ENCODE measurements around the gene GUCY1B1.

The GUCY1B1 gene

GRCh38 chr4:155780775-155781174 is 22.0 kb downstream of the GUCY1B1 start:
- Histone ChIP-seq H3K4me3 (ENCODE audit: low read length) (no peak overlapping the region), H3K4me1 (ENCODE audit: control insufficient read depth, low read length) (no peaks in the 10 kb centered on the region), H3K27me3 (ENCODE audit: control insufficient read depth, low read length) (no peaks in the 10 kb centered on the region), H4K20me1 (ENCODE audit: control insufficient read depth, insufficient read depth, low read depth, low read length) (no peaks in the 10 kb centered on the region), H3K4me2 (ENCODE audit: low read length) (no peak overlapping the region), H3K27ac (ENCODE audit: low read depth, low read length) (no peak overlapping the region), H3K9me2 (replicated peaks; ENCODE audit: control insufficient read depth, low read length) (no peaks in the 10 kb centered on the region), H3F3A (ENCODE audit: control insufficient read depth, insufficient read depth) (no peaks in the 10 kb centered on the region), H3K79me2 (ENCODE audit: control insufficient read depth, low read length) (no peaks in the 10 kb centered on the region), H3K36me3 (ENCODE audit: control insufficient read depth, low read length) (no peaks in the 10 kb centered on the region), H3K9me3 (ENCODE audit: control insufficient read depth, insufficient read depth, low read length) (no peaks in the 10 kb centered on the region)
- TF ChIP-seq EZH2phosphoT487 (IDR thresholded peaks at IDR 0.05; ENCODE audit: borderline replicate concordance, low read length) (no peak), CTCF (IDR thresholded peaks at IDR 0.05; ENCODE audit: low read depth, low read length, poor library complexity, severe bottlenecking) (no peak)

GRCh38 chr4:155781249-155781831 is 22.5 kb downstream of the GUCY1B1 start:
- H3K4me1 ChIP-seq (ENCODE audit: control insufficient read depth, low read length), result no peaks in the 10 kb centered on the region
- TF ChIP-seq CTCF (IDR thresholded peaks at IDR 0.05; ENCODE audit: low read depth, low read length, poor library complexity, severe bottlenecking) (no peak), EZH2phosphoT487 (IDR thresholded peaks at IDR 0.05; ENCODE audit: borderline replicate concordance, low read length) (no peak)
- H3K9me2 ChIP-seq (replicated peaks; ENCODE audit: control insufficient read depth, low read length), result no peaks in the 10 kb centered on the region
- H3K36me3 ChIP-seq (ENCODE audit: control insufficient read depth, low read length), result no peaks in the 10 kb centered on the region
- no peaks in the 10 kb centered on the region for H3F3A ChIP-seq (ENCODE audit: control insufficient read depth, insufficient read depth)
- no peaks in the 10 kb centered on the region for H4K20me1 ChIP-seq (ENCODE audit: control insufficient read depth, insufficient read depth, low read depth, low read length)
- H3K4me2 ChIP-seq (ENCODE audit: low read length), result no peak overlapping the region
- H3K27me3 ChIP-seq (ENCODE audit: control insufficient read depth, low read length), result no peaks in the 10 kb centered on the region
- no peaks in the 10 kb centered on the region for H3K9me3 ChIP-seq (ENCODE audit: control insufficient read depth, insufficient read depth, low read length)
- H3K27ac ChIP-seq (ENCODE audit: low read depth, low read length), result no peak overlapping the region
- H3K4me3 ChIP-seq (ENCODE audit: low read length), result no peak overlapping the region
- H3K79me2 ChIP-seq (ENCODE audit: control insufficient read depth, low read length), result no peaks in the 10 kb centered on the region

- Histone ChIP-seq H3K27me3 (ENCODE audit: control insufficient read depth, low read length) (no peaks in the 10 kb centered on the region), H3K4me3 (ENCODE audit: low read length) (no peak overlapping the region), H3K9me2 (replicated peaks; ENCODE audit: control insufficient read depth, low read length) (no peaks in the 10 kb centered on the region), H3K27ac (ENCODE audit: low read depth, low read length) (no peak overlapping the region), H3K4me2 (ENCODE audit: low read length) (no peak overlapping the region), H3K36me3 (ENCODE audit: control insufficient read depth, low read length) (no peaks in the 10 kb centered on the region), H3K9me3 (ENCODE audit: control insufficient read depth, insufficient read depth, low read length) (no peaks in the 10 kb centered on the region), H4K20me1 (ENCODE audit: control insufficient read depth, insufficient read depth, low read depth, low read length) (no peaks in the 10 kb centered on the region), H3K4me1 (ENCODE audit: control insufficient read depth, low read length) (no peaks in the 10 kb centered on the region), H3F3A (ENCODE audit: control insufficient read depth, insufficient read depth) (no peaks in the 10 kb centered on the region), H3K79me2 (ENCODE audit: control insufficient read depth, low read length) (no peaks in the 10 kb centered on the region)
- TF ChIP-seq EZH2phosphoT487 (IDR thresholded peaks at IDR 0.05; ENCODE audit: borderline replicate concordance, low read length) (no peak), CTCF (IDR thresholded peaks at IDR 0.05; ENCODE audit: low read depth, low read length, poor library complexity, severe bottlenecking) (no peak)
Observed at GRCh38 chr4:155784637-155785036, 25.8 kb downstream of the GUCY1B1 start.

All from DOHH2 (cell line).